MM.1S (cell line): ENCODE measurements around the gene SHD.

Experiments
- CTCF ChIP-seq: fragments of 300-600 bp; sonication (generic); IDR thresholded peaks from 2 replicates; pipeline ENCODE4 v1.5.1; 2016; ENCODE audit warnings: antibody characterized with exemption, low read length, mixed read lengths
- EZH2phosphoT487 ChIP-seq: fragments of 300-600 bp; sonication (generic); IDR thresholded peaks from 2 replicates; pipeline ENCODE4 v1.6.1; 2018; ENCODE audit warnings: antibody characterized with exemption, low read length

- no peak for TF ChIP-seq CTCF
- TF ChIP-seq EZH2phosphoT487 = no peak
Observed at GRCh38 chr19:4300589-4300988, 21.5 kb downstream of the SHD start.
